Diencephalon (tissue), 1 donor: ENCODE results near the gene EXOSC10. TPM values are rescaled to one million over a fixed set of nuclear protein-coding genes. Genes with fewer than 3 reads are reported as not detected.

Experiments
- total RNA-seq: library from RNA; depleted of rRNA; stranded (reverse); fragments of >200 nt; gene quantifications from one replicate; pipeline ENCODE4 v1.2.3, GENCODE V29; 2014

Gene EXOSC10
- total RNA-seq: 49.6 TPM

GRCh38 chr1:11099310-11100148 is at the start of gene EXOSC10:
TSS of gene EXOSC10 (minus strand) at chr1:11099869. CDS start at chr1:11099831, 38 bp downstream.

GRCh38 chr1:11059968-11060830 is 39.5 kb downstream of the EXOSC10 start, which contains the start of gene SRM:
TSS of gene SRM (minus strand) at chr1:11060018. CDS start at chr1:11059943, 75 bp downstream.

DNA sequence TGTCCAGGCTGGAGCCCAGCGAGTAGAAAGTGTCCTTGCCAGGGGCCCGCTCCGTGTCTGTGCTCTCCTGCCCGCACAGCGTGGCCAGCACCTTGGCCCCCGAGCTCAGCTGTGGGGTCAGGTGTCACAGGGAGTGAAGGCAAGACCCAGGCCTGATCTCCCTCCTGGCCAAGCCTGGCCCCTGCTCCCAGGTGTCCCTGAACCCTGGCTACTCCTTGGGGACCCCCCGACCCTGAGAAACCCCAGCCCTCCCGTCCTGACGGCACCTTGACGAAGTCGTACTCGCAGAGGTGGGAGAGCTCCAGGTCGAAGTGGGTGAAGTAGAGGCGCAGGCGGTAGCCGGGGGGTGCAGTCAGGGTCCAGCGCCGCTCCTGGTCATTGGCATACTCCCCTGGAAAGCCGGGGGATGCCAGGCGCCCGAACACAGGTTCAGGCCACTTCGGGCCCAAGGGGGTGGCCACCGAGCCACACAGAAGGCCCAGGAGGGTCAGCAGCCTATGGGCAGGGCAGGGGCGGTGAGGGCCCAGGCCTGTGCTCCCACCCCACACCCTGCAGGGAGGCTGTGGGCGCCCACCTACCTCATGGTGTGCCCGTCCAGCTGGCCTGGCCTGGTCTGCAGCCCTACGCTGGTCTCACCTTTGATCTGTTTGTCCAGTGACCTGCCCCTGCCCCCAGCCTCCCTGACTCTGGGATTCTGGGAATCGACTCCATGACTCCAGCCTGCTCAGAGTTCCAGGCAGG is 52.9 kb downstream of the EXOSC10 start, which contains the start of gene MASP2:
MASP2 (minus strand) TSS at position 615 of the 741 bp plus-strand sequence; CDS start at position 583, 32 bp downstream.

Other genes starting within 250 kb of the EXOSC10 start
- gene TARDBP, start 87.2 kb downstream of the EXOSC10 start, total RNA-seq: 105 TPM
- gene MASP2, start 52.6 kb downstream of the EXOSC10 start, total RNA-seq: not detected
- 19.1 TPM for gene SRM, start 39.9 kb downstream of the EXOSC10 start, total RNA-seq
- gene ANGPTL7, start 89.5 kb upstream of the EXOSC10 start, total RNA-seq: 0.23 TPM
- gene MTOR, start 162.7 kb upstream of the EXOSC10 start, total RNA-seq: 47.7 TPM
- 21.0 TPM for gene UBIAD1, start 173.3 kb upstream of the EXOSC10 start, total RNA-seq